Measurements from ENCODE around the gene SBF2. TPM values are rescaled to one million over a fixed set of nuclear protein-coding genes. Genes with fewer than 3 reads are reported as not detected.
"Not testable (repeated sequence)": the region's sequence is repeated elsewhere in the genome, so short reads cannot be mapped to it uniquely, and the experiment has no call there.

The SBF2 gene
- total RNA-seq, 1 experiment from 2014 or later, result 23.1 TPM

DNA sequence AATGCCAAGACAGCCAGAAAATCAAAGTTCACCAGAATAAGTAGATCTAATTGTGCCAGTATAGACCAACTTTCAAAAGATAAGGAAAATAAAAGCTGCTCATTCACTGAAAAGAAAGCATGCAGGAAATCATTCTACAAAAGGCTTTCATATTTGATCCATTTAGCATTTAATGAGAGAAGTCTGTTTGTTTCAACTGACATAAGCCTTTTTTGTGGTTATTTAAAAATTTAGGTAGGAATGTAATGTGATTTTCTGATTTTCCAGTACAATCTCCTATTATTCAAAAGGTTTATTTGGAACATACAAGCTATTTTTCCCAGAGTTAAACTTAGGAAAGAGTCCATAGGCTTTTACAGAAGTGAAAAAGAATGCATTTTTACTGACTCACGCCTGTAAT lies 92.7 kb downstream of the SBF2 start:
- DNase-seq (ENCODE audit: low read depth), result no peak

DNA sequence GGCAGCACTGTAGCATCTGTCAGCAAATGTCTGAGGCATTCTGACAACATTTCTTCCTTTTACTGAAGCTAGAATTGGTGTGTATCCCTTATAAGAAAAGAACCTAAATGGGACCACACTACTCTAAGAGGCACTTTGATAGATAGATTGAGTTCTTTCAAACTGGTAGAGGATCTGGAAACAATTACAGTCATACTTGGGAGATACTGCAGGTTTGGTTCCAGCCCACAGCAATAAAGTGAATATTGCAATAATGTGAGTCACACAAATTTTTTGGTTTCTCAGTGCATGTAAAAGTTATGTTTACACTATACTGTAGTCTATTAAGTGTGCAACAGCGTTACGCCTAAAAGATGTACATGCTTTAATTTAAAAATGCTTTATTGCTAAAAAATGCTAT lies 96.9 kb downstream of the SBF2 start:
- no peak for DNase-seq (ENCODE audit: low read depth)

DNA sequence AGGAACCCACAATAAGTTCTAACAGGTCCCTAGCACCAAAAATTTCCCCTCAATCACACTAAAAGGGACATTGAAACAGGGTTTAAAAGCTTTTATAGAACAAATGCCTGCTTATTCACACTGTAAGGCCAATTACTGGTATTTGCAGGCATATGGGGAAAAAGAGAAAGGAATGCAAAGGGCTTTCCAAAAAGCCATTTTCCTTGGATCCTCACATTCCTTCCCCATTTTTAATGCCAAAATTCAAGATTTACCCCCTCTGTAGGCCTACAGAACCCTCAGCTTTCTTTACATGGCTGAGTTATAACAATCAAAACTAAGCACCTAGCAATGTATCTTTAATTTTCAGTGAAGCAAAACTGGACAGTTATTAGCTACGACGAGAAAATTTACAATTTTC lies 102.0 kb downstream of the SBF2 start:
- DNase-seq (ENCODE audit: low read depth), result no peak

DNA sequence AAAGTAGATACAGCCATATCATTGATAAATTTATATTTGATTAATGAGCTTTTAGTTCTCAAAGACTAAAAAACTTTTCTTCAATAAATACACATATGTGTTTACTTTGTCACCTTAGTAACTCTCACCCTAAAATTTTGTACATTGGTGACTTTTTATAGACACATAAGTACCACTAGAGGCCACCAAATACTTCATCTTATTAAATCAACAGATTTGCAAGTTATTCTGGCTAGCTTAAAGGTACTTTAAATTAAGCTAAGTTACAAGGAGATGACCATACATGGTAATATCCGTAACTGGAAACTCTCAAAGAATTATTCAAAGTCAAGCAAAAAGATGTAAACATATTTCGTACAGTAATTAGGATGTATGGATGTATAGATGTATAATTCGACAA lies 112.2 kb downstream of the SBF2 start:
- DNase-seq (ENCODE audit: low read depth), result peak; percentile 16

DNA sequence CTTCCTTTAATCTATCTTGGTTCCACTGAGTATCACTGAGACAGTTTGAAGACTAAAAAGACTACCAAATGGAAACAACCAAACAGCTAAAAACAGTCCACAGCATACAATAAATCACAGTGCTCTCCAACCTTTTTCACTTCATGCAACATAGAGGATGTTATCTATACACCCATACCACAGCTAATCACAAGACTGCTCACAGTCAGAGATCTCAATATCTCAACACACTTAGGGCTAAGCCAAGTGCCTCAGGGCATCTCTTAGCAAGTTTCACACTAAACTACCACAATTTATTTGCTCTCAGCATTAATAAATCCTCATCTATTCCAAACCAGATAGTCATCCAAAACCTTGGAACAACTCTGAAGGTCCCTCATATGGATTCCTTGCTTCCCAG lies 129.4 kb downstream of the SBF2 start:
- no peak for DNase-seq (ENCODE audit: low read depth)

DNA sequence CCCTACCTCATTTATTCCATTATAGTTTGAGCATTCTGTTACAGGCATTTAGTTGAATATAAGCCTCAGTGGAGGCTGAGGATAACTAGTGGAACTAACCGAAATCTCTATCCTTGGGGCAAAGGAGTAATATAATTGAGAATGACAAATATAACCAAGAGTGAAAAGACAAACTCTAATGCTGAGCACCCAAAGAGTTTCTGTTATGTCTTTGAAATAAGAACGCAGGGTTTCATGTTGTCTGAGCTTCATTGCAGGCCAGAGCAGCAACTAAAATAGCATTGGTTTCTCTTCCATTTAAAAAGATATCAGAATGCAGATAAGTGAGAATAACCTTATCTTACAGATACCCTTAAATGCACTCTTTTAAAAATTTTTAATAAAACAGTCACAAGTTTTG lies 131.8 kb downstream of the SBF2 start:
- DNase-seq (ENCODE audit: low read depth), result no peak

DNA sequence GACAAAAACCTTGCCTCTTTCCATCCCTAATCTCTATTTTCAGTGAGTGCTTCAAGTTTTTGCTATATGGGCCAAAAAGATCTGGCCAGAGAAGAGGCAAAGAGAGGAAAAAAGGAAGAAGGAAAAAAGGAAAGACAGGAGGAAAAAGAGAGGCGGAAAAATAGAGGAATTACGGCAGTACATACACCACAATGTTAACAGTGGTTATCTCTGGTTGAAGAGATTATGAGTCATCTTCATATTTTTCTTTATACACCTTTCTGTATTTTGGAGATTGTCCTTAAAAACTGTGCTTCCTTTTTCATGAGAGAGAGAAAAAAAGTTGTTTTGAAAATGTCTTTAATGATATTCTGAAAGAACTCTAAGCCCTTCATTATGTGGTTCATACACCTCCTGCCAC lies 133.7 kb downstream of the SBF2 start:
- no peak for DNase-seq (ENCODE audit: low read depth)

DNA sequence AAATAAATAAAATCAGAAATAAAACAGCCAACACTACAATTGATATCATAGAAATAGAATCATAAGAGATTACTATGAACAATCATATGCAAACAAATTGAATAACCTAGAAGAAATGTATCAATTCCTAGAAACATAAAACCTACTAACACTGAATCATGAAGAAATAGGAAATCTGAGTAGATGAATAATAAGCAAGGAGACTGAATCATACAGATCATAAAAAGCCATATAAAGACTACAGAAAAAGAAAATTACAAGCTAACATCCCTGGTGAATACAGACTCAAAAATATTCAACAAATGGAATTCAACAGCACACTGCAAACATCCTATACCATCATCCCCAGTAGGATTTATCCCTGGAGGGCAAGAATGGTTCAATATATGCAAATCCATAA lies 135.6 kb downstream of the SBF2 start:
- peak; percentile 6 for DNase-seq (ENCODE audit: low read depth)

DNA sequence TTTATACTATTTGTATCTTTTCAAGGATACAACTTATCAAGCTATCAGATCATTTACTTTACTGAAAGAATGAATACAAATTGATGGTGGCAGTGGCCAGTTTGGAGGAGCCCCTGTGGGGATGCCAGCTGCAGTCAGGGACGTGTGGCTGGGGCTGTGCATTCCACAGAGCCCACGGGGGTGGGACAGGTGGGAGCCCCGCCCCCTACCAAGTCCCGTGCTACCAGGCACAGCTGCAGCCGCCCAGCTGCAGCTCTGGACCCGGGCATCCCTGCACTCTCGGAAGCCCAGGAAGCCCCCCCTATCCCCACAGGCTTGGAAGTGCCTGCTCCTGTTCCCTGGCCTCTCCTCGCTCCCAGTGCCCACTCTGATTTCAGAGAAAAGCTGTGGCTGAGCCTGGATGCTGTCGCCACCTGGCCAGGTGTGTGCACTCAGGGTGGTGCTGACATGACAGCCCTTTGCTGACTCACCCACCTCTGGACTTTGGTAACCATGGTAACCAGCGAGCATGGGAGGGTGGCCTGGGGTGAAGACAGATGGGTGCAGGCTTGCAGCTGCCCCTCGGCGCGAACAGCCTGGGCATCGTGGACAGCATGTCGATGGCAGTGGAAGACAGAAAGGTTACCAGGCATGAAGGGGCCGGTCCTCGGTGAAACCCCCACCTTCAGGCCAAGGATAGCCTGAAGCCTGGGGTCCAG lies 138.1 kb downstream of the SBF2 start:
- no peak for DNase-seq (ENCODE audit: low read depth)

DNA sequence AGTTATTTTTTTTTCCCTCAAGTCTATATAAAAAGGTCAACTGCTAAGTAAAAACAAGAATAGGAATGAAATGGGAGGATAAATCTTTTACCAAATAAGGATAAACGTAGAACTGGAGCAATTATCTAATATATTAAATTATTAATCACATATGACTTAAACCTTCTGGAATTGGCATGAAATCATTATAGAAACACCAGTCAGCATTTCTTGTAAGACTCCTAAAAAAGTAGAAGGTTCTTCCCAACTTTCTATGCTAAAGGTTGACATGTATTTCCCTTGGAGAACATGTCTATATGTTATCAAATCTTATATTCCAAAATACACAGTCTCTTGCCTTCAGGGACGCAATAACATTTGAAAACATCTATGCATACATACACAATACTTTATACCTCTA lies 143.2 kb downstream of the SBF2 start:
- no peak for DNase-seq (ENCODE audit: low read depth)

DNA sequence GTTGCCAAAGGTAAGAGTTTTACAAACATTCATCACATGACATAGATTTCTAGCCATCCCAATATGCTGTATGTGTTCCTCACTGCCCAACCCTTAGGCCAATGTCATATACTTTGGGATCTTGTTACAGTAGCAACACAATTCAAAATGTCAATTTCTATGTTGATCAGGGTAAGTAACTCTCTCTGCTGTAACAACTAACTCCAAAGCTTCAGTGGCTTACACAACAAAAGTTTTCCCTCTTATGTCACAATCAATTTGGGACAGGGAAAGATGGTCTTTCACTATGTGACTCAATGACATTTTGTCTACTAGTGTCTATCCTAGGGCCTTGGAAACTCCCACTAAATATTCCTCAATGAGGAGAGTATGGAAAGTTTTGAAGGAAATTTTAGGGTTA lies 144.5 kb downstream of the SBF2 start:
- no peak for DNase-seq (ENCODE audit: low read depth)

DNA sequence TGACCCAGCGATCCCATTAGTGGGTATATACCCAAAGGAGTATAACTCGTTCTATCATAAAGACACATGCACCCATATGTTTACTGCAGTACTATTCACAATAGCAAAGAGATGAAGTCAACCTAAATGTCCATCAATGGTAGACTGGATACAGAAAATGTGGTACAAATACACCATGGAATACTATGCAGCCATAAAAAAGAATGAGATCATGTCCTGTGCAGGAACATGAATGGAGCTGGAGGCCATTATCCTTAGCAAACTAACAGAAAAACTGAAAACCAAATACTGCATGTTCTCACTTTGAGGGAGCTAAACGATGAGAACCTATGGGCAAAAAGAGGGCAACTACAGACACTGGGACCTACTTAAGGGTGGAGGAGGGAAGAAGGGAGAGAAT lies 146.8 kb downstream of the SBF2 start:
- no peak for DNase-seq (ENCODE audit: low read depth)

DNA sequence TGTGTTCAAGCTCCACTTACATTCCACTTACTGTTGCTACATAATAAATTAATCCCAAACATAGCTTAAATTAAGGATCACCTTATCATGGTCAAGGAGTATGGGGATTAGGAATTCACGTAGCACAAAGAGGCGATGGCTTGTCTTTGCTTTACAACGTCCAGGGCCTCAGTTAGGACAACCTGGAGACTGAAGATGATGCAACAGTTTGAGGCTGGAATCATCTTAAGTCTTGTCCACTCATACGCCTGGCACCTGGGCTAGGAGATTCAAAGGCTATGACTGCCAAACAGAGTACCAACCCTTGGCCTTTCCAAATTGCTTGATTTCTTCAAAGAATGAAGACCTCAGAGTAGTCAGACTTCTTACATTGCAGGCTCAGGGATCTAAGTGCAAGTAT lies 149.1 kb downstream of the SBF2 start:
- DNase-seq (ENCODE audit: low read depth), result no peak

DNA sequence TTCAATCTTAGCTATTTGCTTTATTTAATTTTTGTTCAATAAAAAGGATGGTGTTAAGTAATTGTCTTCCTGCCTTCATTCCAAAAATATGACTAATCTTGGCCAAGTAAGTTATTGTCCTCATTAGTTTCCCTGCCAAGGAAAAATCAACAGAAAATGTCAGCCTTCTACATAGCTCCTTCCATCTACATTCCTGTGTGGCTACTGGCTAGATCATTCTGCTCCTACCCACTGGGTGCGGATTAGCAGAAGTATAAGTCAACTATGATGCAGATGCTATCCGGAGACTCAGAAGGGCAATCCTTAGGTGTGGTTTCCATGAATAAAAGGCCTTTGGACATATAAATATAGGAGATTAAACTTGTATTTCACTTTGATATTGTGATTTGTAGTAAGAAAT lies 154.4 kb downstream of the SBF2 start:
- peak; percentile 59 for DNase-seq (ENCODE audit: low read depth)

DNA sequence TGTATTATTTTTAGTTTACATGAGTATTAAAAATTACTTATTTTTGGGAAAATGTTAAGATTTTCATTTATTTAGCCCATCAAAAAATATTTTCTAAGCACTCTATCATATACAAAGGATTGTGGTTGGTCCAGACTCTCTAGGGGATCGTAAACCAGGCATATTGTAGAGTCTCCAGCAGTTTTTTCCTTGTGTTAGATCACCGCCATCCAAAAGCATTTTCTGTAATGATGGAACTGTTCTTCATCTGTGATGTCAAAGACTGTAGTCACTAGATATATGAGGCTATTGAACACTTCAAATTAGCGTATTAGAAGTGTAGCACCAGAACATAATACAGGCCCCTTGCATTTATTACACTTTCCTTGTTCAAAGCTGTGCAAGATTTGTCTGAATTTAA lies 154.9 kb downstream of the SBF2 start:
- no peak for DNase-seq (ENCODE audit: low read depth)

DNA sequence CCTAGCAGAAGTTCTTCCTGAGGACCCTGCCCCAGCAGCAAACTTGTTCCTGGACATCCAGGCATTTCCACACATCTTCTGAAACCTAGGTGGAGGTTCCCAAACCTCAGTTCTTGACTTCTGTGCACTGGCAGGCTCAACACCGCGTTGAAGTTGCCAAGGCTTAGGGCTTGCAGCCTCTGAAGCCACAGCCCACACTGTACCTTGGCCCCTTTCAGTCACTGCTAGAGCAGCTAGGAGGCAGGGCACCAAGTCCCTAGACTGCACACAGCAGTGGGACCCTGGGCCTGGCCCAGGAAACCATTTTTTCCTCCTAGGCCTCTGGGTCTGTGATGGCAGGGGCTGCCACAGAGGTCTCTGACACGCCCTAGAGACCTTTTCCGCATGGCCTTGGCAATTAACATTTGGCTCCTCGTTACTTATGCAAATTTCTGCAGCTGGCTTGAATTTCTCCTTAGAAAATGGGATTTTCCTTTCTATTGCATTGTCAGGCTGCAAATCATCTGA lies 159.0 kb downstream of the SBF2 start:
- DNase-seq (ENCODE audit: low read depth), result no peak

DNA sequence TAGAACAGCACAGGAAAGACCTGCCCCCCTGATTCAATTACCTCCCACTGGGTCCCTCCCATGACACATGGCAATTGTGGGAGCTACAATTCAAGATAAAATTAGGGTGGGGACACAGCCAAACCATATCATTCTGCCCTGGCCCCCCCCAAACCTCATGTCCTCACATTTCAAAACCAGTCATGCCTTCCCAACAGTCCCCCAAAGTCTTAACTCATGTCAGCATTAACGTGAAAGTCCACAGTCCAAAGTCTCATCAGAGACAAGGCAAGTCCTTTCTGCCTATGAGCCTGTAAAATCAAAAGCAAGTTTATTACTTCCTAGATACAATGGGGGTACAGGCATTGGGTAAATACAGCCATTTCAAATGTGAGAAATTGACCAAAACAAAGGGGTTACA lies 159.8 kb downstream of the SBF2 start:
- DNase-seq (ENCODE audit: low read depth), result not testable (repeated sequence)

DNA sequence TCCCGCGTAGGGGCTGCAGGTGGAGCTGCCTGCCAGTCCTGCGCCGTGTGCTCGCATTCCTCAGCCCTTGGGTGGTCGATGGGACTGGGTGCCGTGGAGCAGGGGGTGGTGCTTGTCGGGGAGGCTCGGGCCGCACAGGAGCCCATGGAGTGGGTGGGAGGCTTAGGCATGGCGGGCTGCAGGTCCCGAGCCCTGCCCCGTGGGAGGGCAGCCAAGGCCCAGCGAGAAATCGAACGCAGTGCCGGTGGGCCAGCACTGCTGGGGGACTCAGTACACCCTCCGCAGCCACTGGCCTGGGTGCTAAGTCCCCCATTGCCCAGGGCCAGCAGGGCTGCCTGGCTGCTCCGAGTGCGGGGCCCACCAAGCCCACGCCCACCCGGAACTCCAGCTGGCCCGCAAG lies 160.8 kb downstream of the SBF2 start:
- DNase-seq (ENCODE audit: low read depth), result not testable (repeated sequence)

DNA sequence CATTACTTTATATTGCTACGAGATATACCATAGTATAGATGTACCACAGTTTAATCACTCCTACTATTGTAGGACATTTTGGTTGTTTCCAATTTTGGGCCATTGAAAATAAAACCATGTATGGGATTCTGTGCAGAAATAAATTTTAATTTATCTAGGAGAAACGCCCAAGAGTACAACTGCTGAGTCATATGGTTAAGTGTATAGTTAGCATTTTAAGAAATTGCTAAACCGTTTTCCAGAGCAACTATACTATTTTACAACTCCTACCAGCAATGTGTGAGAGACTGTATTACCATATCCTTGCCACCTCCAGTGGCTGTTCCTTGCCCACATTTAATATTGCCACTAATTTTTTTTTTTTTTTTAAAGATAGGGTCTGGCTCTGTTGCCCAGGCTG lies 163.1 kb downstream of the SBF2 start:
- no peak for DNase-seq (ENCODE audit: low read depth)

DNA sequence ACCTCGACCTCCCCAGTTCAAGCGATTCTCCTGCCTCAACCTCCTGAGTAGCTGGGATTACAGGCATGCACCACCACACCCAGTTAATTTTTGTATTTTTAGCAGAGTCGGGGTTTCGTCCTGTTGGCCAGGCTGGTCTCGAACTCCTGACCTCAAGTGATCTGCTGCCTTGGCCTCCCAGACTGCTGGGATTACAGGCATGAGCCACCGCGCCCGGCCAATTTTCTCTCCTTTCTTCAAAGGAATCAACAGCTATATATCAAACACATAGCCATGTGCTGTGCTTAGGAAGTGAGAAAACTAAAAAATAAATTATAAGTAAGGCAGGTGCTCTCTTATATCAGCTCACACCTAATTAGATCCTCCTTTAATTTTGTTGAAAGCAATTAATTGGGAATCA lies 164.8 kb downstream of the SBF2 start:
- not testable (repeated sequence) for DNase-seq (ENCODE audit: low read depth)

DNA sequence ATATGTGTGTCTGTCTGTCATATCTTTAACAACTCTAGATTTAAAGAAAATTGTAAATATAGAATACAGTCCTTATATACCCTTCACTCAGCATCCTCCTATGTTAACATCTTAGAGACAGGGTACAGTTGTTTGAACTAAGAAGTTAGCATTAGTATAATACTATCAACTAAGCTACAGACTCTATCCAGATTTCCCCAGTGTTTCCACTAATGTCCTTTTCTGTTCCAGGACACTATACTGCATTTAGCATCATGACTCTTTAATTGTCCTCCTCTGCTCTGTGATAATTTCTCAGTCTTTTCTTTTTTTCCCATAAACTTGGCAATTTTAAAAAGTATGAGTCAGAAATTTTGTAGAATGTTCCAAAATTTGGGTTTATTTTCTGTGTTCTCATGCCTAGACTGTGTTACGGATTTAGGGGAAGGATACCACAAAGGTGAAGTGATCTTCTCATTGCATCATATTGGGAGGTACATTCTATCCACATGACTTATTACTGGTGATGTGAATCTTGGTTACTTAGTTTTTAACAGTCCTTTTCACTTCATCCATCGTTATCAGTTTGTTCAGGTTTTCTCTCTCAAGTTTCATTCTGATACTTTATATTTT lies 168.4 kb downstream of the SBF2 start:
- DNase-seq (ENCODE audit: low read depth), result no peak

DNA sequence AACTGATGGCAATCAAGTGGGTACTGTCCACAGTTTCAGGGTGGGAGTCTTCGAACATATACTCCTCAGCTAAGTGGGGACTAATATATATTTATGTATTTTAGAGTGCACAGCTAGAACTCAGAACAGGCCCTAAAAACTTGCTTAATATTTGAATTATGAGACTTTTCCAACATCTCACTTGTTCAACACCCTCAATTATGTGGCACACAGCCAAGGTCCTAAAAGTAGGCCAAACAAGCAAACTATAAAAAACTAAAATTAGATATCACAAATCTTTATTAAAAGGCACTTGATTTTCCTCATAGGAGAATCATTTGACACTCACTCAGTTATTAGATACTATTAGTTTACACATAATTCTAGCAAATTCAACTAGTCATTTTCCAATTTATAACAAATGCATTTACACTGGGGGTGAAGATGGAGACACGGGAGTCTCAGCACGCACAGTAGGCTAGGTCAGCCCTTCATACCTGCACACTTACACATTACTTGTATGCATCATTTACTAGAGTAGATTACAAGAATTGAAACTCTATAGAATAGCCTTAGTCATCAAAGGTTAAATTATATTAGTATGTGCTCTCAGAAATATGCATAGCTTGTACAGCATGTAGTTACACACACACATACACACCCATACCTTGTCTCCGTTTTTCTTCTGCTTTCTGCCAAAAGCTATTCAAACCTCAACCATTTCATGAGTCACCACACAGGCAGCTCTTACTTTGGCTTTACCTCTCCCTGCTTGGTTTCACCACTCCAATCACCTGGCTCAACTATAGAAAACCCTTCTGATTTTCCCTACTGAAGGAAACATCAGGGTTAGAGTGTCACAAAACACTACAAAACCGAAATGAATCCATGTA lies 171.5 kb downstream of the SBF2 start:
- DNase-seq (ENCODE audit: low read depth), result peak; percentile 71

All from HT1080 (cell line).